Measurements from ENCODE around the gene VSTM1. TPM values are rescaled to one million over a fixed set of nuclear protein-coding genes. Genes with fewer than 3 reads are reported as not detected.
A peak's percentile ranks its signal among the peaks of the same experiment; 100 is the strongest.

Gene VSTM1
- polyA plus RNA-seq, 3 donors: 3.7 to 172 (median 137) TPM

DNA sequence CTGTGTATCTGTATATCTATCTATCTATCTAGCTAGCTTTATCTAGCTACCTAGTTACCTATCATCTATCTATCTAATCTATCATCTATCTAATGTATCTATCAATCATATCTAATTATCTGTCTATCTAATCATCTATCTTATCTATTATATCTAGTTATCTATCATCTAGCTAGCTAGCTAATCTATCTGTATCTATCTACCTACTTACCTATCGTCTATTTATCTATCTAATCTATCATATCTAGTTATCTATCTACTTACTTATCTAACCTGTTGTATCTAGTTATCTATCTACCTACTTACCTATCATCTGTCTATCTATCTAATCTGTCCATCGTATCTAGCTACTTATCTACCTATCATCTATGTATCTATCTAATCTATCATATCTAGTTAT is 17.9 kb downstream of the VSTM1 start:
- no peak overlapping the region for H3K27ac ChIP-seq (ENCODE audit: low read depth in 1 of 2, low read length in 2 of 2)
- peaks cover 6 to 17% (median 7%) of the 10 kb centered on the region in 3 donors for H3K27me3 Mint-ChIP-seq (ENCODE audit: low read depth in 3 of 3)
- intact Hi-C loops (cut with micrococcal nuclease): loop anchor here in 1 of 2 donors (10.0 kb wide), 1 partner anchor 49 kb away; no protein-coding TSS in a partner anchor
- H3K9me3 ChIP-seq (replicated peaks in 1 of 2; ENCODE audit: control insufficient read depth in 1 of 2, insufficient read depth in 1 of 2, low read length in 2 of 2): no peaks in the 10 kb centered on the region
- H3K4me2 ChIP-seq (replicated peaks; ENCODE audit: extremely low read depth, low read length, poor library complexity, severe bottlenecking): no peak overlapping the region
- H2AFZ ChIP-seq (ENCODE audit: insufficient read depth, low read depth, low read length, poor library complexity, severe bottlenecking): no peak overlapping the region
- no peaks in the 10 kb centered on the region for H3K27me3 ChIP-seq (ENCODE audit: control insufficient read depth in 2 of 2, insufficient read depth in 2 of 2, low read length in 2 of 2)
- no peak for DNase-seq
- H3K36me3 Mint-ChIP-seq: peaks cover 19 to 55% of the 10 kb centered on the region in 2 donors
- H3K4me3 ChIP-seq (replicated peaks in 1 of 3; ENCODE audit: low read depth in 2 of 3, low read length in 3 of 3): no peak overlapping the region
- no peak overlapping the region for H3K27ac Mint-ChIP-seq
- peaks cover 11% of the 10 kb centered on the region for H3K79me2 ChIP-seq (ENCODE audit: insufficient read depth, low read length)
- TF ChIP-seq, protein P1, sequence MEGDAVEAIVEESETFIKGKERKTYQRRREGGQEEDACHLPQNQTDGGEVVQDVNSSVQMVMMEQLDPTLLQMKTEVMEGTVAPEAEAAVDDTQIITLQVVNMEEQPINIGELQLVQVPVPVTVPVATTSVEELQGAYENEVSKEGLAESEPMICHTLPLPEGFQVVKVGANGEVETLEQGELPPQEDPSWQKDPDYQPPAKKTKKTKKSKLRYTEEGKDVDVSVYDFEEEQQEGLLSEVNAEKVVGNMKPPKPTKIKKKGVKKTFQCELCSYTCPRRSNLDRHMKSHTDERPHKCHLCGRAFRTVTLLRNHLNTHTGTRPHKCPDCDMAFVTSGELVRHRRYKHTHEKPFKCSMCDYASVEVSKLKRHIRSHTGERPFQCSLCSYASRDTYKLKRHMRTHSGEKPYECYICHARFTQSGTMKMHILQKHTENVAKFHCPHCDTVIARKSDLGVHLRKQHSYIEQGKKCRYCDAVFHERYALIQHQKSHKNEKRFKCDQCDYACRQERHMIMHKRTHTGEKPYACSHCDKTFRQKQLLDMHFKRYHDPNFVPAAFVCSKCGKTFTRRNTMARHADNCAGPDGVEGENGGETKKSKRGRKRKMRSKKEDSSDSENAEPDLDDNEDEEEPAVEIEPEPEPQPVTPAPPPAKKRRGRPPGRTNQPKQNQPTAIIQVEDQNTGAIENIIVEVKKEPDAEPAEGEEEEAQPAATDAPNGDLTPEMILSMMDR (IDR thresholded peaks at IDR 0.05): no peak
- H3K4me3 Mint-ChIP-seq: no peak overlapping the region
- WGBS (ENCODE audit: insufficient coverage): 100% methylated on average over 1 of the region's 2 CpGs
- no peak overlapping the region for H3K9ac ChIP-seq (ENCODE audit: insufficient read depth, low read length, poor library complexity, severe bottlenecking)
- H4K20me1 ChIP-seq (ENCODE audit: insufficient read depth, low read length): no peaks in the 10 kb centered on the region
- peaks cover 0 to 2% (median 0%) of the 10 kb centered on the region in 7 donors for H3K9me3 Mint-ChIP-seq
- peaks cover 5 to 45% of the 10 kb centered on the region in 2 donors for H3K36me3 ChIP-seq (replicated peaks in 1 of 2; ENCODE audit: control insufficient read depth in 1 of 2, insufficient read depth in 2 of 2, low read length in 2 of 2)
- peaks cover 30% of the 10 kb centered on the region for H3K4me1 Mint-ChIP-seq
- H3K4me1 ChIP-seq (ENCODE audit: control insufficient read depth in 1 of 2, insufficient read depth in 2 of 2, low read length in 2 of 2): peaks cover 41 to 45% of the 10 kb centered on the region in 2 donors

DNA sequence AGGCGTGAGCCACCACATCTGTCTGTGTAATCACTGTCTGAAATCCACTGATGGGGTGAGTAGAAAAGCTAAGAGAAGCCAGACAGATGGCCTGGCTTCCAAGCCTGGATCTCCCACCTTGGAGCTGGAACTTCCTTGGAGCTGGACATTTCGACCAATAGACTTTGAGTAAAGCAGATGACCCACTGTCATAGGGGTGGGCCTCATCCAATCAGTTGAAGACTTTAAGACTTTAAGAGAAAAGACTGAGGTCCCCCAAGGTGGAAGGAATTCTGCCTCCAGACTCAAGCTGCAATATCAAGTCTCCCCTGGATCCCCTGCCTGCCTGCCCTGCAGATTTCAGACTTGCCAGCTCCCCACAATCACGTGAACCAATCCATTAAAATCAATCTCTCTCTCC is 20.7 kb downstream of the VSTM1 start:
- Mint-ChIP-seq H3K9me3 (peaks cover 0 to 4% (median 0%) of the 10 kb centered on the region in 7 donors), H3K27me3 (ENCODE audit: low read depth in 3 of 3) (peaks cover 7 to 17% (median 14%) of the 10 kb centered on the region in 3 donors), H3K4me1 (peaks cover 9% of the 10 kb centered on the region), H3K36me3 (peaks cover 26 to 51% of the 10 kb centered on the region in 2 donors), H3K27ac (peak overlapping the region in 1 of 7 donors; percentile 58), H3K4me3 (no peak overlapping the region)
- intact Hi-C loops (cut with micrococcal nuclease): loop anchor here in 1 of 2 donors (10.0 kb wide), 1 partner anchor 52 kb away; no protein-coding TSS in a partner anchor
- no peak for DNase-seq
- Histone ChIP-seq H3K9me3 (replicated peaks in 1 of 2; ENCODE audit: control insufficient read depth in 1 of 2, insufficient read depth in 1 of 2, low read length in 2 of 2) (no peaks in the 10 kb centered on the region), H3K9ac (ENCODE audit: insufficient read depth, low read length, poor library complexity, severe bottlenecking) (no peak overlapping the region), H4K20me1 (ENCODE audit: insufficient read depth, low read length) (no peaks in the 10 kb centered on the region), H3K4me1 (ENCODE audit: control insufficient read depth in 1 of 2, insufficient read depth in 2 of 2, low read length in 2 of 2) (peaks cover 14 to 17% of the 10 kb centered on the region in 2 donors), H3K4me3 (replicated peaks in 1 of 3; ENCODE audit: low read depth in 2 of 3, low read length in 3 of 3) (no peak overlapping the region), H3K79me2 (ENCODE audit: insufficient read depth, low read length) (no peaks in the 10 kb centered on the region), H3K27me3 (ENCODE audit: control insufficient read depth in 2 of 2, insufficient read depth in 2 of 2, low read length in 2 of 2) (no peaks in the 10 kb centered on the region), H2AFZ (ENCODE audit: insufficient read depth, low read depth, low read length, poor library complexity, severe bottlenecking) (no peak overlapping the region), H3K4me2 (replicated peaks; ENCODE audit: extremely low read depth, low read length, poor library complexity, severe bottlenecking) (no peak overlapping the region), H3K27ac (ENCODE audit: low read depth in 1 of 2, low read length in 2 of 2) (no peak overlapping the region), H3K36me3 (replicated peaks in 1 of 2; ENCODE audit: control insufficient read depth in 1 of 2, insufficient read depth in 2 of 2, low read length in 2 of 2) (peaks cover 5 to 51% of the 10 kb centered on the region in 2 donors)
- WGBS (ENCODE audit: insufficient coverage): 100% methylated on average over 1 of the region's 3 CpGs
- TF ChIP-seq, protein P1 (IDR thresholded peaks at IDR 0.05): no peak

Measured in CD14-positive monocyte (primary cell).